Stimulated activated naive CD8-positive, alpha-beta T cell treated with anti-CD3 and anti-CD28 coated beads, Interleukin-15, Interleukin-2, amounts not matched to agents 100 U/mL and 50 U/mL, for 24 hours (primary cell): ENCODE results near the gene CDH4.
"Not testable (repeated sequence)": the region's sequence is repeated elsewhere in the genome, so short reads cannot be mapped to it uniquely, and the experiment has no call there.

Experiments used
- ATAC-seq: fragments of 150-1000 bp; cut with Tn5 transposase; one replicate; pipeline ENCODE4 v1.10.0; 2021
- DNase-seq: peaks from one replicate; pipeline ENCODE4 v3.0.0; 2021

Gene CDH4

DNA sequence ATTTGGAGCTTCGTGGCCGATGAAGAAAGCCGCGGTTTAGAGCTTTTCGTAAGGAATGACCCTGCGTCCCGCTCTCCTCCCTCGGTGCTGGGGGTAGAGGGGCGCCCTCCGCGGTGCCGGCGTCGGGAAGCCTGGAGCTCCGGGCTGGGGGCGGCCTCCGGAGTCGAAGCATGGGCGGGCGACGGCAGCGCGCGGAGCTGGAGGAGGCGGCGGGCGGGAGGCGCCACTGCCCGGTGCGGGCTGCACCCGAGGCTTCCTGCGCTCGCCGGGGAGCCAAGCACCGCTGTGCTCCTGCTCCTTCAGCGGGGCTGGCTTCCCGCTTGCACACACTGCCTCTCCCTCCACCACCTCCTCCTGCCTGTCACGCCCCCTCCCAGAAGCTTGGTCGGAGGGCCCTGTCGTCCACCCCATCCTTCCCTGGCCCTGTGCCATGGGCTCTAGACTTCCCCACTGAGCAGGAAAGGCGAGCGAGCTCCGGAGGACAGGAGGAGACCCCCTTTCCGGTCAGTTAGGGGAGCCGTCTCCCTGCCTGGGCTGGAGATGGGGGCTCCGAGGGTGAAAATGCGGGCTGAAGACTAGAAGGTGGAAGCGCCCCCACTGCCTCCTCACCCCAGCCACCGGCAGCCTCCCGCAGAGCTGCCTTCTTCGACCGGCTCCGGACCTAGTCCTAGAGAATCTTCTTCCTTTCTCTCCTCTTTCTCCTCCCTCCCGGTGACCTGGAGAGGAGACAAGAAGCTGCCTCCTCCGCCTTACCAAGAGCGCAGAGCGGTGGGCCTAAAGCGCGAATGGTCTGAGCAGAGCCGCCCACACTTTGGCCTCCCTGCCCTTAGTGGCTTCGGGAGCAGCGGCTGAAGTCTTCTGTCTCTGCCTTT is 1.8 kb downstream of the CDH4 start:
- ATAC-seq (no peak), DNase-seq (no peak)

DNA sequence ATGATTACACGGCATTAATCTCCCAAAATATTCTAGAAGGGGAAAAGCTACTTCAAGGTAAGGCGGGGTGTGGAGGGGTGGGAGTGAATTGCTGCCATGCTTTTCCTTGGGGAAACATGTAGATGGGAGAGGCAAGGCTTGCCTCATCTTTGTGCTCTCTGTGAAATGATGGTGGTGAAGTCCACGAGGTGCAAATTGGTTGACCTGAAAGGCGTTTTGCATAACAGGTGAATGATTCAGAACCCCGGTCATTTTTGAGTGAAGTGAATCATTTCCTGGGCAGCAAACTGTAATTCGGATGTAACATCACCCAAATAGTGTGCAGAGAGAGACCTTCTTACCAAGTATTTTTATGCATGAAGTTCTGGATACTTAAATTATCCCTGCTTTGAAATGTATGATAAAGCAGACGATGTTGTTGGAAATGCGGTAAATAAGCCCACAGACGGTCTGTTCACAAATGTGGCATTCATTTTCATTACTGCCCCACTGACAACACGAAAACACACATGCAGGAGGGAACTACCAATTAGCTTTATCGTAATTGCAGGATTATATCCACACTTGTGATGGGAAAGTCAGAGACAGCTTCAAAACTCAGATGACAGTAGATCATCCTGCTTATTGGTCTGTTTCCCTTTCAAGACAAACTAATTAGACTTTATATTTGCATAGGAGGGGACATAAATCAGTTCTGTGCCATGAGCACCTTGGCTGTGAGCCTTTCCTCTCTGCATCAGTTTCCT is 3.0 kb downstream of the CDH4 start:
- DNase-seq (no peak), ATAC-seq (no peak)

DNA sequence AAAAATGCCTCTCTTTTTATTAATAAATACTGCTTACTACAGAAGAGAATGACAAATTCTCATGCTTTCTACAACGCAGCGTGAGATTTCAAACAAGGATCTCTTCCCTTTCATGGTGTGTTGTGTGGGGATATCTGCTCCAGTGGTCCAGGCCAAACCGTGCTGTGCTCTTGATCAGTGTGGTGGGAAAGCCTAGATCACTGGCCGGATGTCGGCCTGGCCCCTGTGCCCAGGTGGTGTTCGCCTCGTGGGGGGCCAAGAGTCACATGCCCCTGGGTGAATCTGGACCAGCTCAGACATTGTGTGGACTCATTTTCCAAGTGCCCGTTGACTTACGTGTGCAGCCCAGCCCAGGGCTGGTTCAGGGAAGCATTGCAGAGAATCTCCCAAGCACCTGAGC is 4.3 kb downstream of the CDH4 start:
- DNase-seq: no peak

DNA sequence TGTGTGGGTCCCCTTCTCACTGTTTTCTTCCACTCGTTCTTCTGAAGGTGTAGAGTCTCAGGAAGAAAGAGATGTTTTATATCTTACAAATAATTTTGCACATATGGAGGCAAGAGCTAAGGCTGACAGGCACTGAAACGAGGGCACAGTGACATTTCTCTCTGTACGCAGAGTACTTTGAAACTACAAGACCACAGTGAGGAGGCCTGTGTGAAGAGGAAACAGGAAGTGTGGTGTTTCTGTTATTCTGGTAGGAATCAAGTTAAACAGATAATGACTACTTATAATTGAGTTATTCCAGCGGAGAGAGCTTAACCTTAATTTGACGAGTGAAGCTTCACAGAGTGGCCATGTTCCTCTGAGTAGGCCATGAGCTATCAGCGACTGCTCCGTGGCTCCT is 4.8 kb downstream of the CDH4 start:
- DNase-seq (no peak), ATAC-seq (no peak)

More for the DNA sequence above, 4.3 kb downstream of the CDH4 start:
- no peak for ATAC-seq

DNA sequence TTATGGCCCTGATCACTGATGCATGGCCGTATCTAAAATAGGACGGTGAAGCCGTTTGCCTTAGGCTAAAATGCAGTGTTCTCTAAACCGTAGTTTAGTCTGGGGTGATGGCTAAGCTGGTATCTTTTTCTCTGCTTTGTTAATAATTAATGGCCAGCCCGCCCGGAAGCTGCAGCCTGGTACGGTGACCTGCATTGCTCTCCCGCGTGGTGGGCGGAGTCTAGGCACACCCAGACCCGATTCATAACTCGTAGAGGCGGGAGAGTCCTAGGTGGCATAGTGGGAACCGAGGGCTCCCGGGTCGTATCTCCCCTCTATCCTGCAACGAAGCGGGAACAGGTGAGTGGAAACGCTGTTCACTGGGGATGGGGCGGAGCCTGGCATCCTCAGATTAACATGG is 5.5 kb downstream of the CDH4 start:
- no peak for DNase-seq
- ATAC-seq: no peak

DNA sequence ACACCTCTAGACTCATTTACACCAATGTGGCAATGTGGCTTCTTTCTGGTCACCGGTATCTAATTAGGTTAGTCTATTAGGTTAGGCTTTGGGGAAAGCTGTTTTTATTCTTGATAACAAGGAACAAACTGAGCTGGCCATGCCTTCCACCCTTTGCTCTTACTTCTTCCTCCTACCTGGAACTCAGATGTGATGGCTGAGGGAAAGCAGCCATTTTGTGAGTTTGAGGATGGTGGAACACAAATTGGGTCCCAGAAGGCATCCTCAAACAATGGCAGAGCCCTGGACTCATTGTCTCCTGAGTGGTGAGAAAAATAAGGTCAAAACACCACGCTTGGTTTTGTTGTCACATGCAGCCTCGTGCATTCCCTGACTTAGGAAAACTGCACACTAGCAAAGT is 7.7 kb downstream of the CDH4 start:
- ATAC-seq (no peak), DNase-seq (no peak)

DNA sequence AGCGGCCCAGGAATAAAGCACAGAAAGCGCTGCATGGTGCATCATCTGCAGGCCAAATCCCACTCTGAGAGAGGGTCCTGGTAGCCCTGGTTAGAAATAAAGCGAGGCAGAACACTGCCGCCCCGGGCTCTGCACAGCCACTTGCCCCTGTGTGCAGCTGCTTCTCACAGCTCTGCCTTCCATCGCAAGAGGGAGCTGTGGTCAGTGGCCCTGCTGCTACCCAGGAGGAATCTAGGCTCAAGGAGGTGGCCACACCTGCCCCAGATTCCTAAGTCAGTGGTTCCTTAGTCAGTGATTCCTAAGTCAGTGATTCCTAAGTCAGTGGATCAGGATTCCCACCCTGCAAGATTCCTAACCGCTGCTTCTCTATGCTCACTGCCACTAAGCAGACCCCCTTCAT is 8.8 kb downstream of the CDH4 start:
- ATAC-seq: no peak
- no peak for DNase-seq

DNA sequence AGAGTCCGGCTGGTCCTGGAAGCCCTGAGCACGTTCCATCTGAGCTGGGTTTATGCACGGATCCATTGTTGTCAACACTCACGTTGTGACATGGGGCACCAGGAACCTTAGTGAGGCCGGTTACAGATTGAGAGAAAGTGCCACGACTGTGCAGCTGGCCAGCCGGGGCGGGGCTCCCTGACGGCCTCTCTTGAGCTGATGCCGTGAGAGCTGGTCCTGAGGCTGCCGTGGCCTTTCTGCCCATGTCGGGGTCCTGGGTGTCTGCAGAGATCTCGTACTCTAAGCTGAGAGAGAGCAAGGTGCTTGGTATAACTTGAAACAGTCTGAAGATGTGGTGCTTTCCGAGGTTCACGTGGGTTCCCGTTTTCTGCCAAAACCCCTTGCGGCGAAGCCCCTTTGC is 10.0 kb downstream of the CDH4 start:
- no peak for DNase-seq
- no peak for ATAC-seq

DNA sequence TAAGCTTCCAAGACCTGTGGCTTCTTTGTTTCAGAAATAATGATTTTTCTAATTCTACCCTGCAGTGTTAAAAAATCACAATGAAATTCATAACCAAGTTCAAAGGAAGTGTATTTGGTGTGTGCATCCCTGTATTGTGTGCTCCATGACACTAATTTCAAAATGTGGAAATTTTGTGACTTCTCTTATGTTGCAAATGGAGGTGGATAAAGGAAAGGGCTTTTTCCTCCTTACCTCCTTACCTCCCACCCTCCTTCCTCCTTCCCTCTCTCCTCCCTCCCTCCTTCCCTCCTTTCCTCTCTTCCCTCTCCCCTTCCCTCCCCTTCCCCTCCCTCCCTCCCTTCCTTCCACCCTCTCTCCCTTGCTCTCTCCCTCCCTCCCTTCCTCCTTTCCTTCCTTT is 10.5 kb downstream of the CDH4 start:
- ATAC-seq (no peak), DNase-seq (no peak)

DNA sequence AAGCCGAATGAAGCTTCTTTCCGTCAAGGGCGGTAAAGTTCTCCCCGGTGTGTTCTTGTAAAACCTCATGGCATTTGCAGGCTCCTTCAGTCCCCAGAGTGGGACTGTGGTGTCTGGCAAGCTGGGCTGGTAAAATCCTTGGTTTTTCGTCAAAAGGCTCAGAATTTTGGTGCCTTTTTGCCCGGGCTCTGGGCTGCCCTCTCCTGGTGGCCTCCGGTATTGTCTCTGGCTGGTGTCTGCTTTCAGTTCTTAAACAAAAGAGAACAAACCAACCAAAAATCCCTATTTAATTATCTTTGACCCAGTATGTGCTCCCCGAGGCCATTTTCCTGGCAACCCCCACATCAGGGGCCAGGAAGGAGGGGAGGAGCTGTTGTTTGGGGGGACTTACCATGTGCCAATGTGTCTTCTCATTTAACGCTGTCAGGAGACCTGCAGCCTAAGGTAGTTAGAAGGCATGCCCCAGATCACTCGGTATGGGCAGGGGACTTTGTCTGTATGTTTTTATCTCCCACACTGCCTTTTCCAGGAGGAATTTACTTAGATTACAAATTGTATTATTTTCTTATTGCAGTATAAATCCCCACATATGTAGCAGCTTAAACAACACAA is 11.1 kb downstream of the CDH4 start:
- peak; percentile 54 for DNase-seq
- ATAC-seq: no peak

DNA sequence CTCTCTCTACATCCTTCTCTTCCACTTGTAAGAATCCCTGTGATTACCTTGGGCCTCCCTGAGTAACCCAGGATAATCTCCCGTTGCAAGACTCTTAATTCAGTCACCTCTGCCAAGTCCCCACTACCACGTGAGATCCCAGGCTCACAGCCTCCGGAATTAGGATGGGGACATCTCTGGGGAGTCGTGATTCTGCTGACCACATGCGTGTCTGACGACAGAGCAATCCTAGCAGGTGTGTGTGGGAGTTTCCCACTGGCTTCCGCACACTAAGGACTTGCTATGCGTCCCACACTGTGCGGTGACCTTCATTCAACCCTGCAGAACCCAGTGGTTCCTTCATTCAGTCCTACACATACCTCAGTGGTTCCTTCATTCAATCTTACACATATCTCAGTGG is 11.9 kb downstream of the CDH4 start:
- ATAC-seq: no peak
- DNase-seq: no peak

DNA sequence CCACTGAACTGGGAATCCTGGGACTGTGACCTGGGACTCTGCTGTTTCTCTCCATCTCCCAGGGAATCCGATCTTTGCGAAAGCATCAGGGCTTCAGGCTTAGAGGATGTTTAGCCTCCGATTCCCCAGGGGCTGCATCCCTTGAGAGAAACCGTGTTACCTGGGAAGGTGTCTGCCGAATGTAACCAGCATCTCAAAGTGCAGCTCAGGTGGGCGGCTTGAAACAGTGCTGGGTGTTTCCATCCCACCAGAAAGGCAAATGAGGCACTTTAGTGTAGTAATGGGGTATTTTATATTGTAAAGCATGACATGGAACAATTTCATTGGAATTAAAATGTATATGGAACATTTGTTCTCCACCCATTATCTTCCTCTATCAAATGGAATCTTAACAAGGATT is 15.2 kb downstream of the CDH4 start:
- ATAC-seq: no peak
- no peak for DNase-seq

DNA sequence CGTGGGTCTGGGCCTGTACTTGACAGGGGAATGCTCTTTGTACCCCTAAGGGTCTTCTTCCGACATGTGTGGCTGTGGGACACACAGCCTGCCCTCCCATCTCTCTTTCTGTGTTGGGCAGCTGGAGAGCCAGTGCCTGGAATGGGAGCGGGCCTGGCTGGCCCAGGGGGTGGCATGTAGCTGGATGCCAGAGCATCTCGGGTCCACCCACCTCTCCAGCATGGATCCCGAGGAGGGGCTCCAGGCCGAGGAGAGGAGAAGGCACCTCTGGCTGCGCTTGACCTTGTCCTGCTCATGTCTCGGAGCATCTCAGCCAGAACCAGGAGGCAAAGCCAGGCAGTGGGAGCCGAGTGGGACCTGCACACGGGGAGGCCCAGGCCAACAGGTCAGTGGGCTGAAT is 16.0 kb downstream of the CDH4 start:
- no peak for DNase-seq
- no peak for ATAC-seq

DNA sequence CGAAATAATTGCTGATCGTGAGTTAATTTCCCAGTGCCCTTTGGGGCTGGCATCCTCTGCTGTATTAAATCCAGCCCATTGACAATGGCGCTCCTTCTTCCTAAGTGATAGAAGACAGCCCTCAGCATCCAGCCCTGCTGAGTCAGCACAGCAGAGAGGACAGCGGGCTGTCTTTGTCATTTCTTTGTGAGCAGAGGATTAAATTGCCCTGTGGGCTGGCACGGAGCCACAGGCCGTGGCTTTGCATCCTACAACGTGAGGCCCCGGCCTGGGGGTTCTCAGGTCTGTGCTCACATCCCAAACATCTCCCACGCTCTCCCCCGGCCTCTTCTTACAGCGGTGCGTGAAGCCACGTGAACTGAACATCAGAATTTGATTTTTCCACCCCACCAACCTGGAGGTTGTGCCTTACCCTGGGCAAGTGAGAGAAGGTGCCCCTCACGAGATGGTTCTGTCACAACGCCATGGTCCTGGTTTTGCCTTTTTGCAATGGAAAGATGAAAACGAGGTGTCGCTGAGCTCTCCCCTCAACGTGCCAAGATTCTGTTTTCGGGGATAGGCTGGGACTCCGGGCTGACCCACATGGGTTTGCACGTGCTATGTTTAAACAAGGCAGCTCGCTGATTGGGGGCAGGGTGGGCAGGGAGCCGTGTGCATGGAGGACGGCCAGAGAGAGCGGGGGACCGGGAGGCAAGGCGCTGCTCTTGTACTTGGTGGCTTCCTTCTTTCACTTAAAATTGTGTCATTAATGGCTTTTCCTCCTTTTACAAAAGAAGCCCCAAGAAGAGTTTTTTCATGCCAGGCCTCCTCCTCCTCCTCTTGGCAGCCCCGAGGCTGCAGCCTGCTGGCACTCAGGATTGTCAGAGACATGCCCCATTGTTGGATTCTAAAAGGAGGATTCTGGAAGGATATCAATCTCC is 19.5 kb downstream of the CDH4 start:
- ATAC-seq (no peak), DNase-seq (no peak)

DNA sequence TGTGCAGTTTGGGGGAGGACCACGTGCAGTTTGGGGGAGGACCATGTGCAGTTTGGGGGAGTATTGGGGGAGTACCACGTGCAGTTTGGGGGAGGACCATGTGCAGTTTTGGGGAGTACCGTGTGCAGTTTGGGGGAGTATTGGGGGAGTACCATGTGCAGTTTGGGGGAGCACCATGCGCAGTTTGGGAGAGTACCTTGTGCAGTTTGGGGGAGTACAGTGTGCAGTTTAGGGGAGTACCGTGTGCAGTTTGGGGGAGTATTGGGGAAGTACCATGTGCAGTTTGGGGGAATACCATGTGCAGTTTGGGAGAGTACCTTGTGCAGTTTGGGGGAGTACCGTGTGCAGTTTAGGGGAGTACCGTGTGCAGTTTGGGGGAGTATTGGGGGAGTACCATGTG is 21.0 kb downstream of the CDH4 start:
- not testable (repeated sequence) for ATAC-seq, DNase-seq

DNA sequence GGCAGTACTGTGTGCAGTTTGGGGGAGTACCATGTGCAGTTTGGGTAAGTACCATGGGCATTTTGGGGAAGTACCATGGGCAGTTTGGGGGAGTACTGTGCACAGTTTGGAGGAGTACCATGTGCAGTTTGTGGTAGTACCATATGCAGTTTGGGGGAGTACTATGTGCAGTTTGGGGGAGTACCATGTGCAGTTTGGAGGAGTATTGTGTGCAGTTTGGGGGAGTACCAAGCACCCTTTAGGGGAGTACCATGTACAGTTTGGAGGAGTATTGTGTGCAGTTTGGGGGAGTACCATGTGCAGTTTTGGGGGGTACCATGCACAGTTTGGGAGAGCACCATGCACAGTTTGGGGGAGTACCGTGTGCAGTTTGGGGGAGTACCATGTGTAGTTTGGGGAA is 21.6 kb downstream of the CDH4 start:
- ATAC-seq: not testable (repeated sequence)

DNA sequence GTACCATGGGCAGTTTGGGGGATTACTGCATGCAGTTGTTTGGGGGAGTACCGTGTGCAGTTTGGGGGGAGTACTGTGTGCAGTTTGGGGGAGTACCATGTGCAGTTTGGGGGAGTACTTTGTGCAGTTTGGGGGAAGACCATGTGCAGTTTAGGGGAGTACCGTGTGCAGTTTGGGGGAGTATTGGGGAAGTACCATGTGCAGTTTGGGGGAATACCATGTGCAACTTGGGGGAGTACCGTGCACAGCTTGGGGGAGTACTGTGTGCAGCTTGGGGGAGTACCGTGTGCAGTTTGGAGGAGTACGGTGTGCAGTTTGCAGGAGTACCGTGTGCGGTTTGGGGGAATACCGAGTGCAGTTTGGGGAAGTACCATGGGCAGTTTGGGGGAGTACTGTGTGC is 22.3 kb downstream of the CDH4 start:
- ATAC-seq (no peak), DNase-seq (no peak)

More for the DNA sequence above, 21.6 kb downstream of the CDH4 start:
- not testable (repeated sequence) for DNase-seq

DNA sequence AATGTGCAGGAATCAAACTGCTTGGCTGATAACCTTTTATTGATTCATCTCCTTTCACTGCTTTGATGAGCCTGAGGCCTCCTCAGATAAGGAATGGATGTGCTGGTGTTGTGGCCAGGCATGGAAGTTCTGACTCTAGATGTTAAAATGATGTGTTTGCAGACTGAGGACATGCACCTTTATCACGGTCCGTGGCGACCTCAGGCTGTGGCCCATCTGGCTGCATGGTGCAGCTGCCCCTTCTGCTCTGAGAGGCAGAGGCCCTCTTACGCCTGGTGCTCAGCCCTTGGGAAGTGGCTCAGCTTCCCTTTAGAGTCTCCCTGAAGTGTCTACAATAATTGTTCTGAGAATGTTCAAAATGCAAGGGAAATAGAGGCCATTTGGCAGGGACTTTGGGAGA is 26.2 kb downstream of the CDH4 start:
- DNase-seq: no peak

DNA sequence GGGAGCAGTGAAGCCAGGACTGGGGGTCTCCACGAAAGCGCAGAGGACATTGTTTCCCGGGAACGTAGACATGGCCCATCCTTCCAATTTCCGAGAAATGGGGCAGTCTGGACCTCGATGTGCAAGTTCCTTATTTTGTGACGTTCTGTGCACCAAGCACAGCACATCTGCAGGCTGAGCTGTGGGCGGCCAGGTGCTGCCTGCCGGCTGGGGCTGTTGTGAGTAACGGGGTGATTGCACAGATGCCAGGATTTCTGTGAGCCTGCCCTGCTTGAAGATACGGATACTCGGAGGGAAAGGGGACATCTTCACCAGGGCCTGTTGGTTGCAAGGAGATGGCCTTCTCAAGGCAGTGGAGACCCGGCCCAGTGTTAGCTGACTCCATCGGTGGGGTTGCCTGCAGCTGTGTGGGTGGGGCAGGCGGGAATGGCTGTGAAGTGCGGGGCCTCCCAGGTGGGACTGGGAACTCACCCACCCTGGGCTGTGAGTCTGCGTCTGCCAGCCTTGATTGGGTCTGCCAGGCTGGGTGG is 27.6 kb downstream of the CDH4 start:
- ATAC-seq (no peak), DNase-seq (no peak)

More for the DNA sequence above, 26.2 kb downstream of the CDH4 start:
- no peak for ATAC-seq

DNA sequence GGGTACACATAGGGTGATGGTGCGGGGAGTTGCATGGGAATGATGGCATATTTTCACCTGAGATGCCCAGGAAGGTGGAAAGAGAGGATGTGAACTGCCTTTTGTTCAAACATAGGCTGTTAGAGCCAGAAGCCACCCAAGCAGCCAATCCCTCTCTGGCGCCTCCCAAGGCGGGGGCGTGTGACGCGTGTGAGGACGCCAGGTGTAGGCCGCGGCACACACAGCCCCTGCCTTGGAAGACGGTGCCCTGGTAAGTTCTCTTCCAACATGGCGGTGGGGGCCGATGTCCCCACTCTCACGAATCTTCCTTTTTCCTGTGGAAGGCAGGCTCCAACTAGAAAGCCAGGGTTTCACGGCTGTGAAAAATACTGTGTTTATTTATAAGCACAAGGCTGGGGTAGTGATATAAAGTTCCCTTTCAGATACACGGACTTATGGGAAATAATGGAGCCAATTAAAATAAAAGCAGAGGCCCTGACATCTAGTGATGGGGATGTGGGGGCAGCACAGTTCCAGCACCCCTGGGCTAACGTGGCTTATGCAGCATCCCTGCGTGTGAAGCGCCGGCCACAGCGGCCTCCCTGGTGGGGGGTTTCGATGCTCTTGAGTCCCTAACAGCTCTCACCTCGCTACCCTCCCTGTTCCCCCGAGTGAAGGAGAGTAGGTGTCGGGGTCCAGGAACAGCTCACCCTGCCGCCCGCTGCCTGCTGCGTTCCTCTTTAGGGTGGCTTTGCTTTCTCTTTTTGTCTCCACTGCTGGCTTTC is 28.3 kb downstream of the CDH4 start:
- DNase-seq (no peak), ATAC-seq (no peak)

DNA sequence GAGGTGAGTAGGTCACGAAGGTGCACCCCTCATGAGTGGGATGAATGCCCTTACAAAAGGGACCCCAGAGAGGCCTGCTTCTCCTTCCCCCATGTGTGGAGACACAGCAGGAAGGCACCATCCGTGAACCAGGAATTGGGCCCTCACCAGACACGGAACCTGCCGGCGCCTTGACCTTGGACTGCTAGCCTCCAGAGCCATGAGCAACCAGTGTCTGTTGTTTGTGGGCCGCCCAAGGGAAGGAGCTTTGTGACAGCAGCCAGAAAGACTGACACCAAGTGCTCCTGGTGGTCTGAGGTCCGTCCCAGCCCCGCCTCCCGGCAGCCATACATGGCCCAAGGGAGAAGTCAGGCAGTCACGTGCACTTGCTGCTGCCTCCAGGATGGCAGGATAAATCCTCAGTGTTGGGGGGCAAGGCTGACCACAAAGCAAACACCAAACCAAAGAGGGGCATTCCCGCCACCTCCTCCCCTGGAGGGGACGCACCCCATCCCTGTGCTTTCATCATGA is 29.3 kb downstream of the CDH4 start:
- DNase-seq (no peak), ATAC-seq (no peak)
